NCI-H510A treated with DMSO at 0.1 percent for 48 hours (cell line): ENCODE measurements around the gene RAB4B.
"Not testable (repeated sequence)": the region's sequence is repeated elsewhere in the genome, so short reads cannot be mapped to it uniquely, and the experiment has no call there.

Experiments used
- DNase-seq: peaks from one replicate; lab custom pipeline; 2025; lab: John Stamatoyannopoulos, UW

RAB4B gene

GRCh38 chr19:40822704-40823553 is 44.9 kb downstream of the RAB4B start:
- not testable (repeated sequence) for DNase-seq

GRCh38 chr19:40824916-40825315 is 46.9 kb downstream of the RAB4B start:
- not testable (repeated sequence) for DNase-seq

GRCh38 chr19:40825460-40826095 is 47.5 kb downstream of the RAB4B start:
- not testable (repeated sequence) for DNase-seq

- not testable (repeated sequence) for DNase-seq
These were observed 48.3 kb downstream of the RAB4B start for GRCh38 chr19:40826312-40826698.

- DNase-seq: not testable (repeated sequence)
These were observed 48.8 kb downstream of the RAB4B start for GRCh38 chr19:40826699-40827385.

GRCh38 chr19:40827386-40828247 is 49.6 kb downstream of the RAB4B start:
- no peak for DNase-seq

- DNase-seq: no peak
These were observed 51.2 kb downstream of the RAB4B start for GRCh38 chr19:40829205-40829604.

- not testable (repeated sequence) for DNase-seq
These were observed 52.7 kb downstream of the RAB4B start for GRCh38 chr19:40830741-40831140.

GRCh38 chr19:40831502-40832430 is 53.7 kb downstream of the RAB4B start:
- peak; percentile 11 for DNase-seq

- DNase-seq: not testable (repeated sequence)
These were observed 54.4 kb downstream of the RAB4B start for GRCh38 chr19:40832431-40832790.

- not testable (repeated sequence) for DNase-seq
These were observed 55.9 kb downstream of the RAB4B start for GRCh38 chr19:40833728-40834533.

GRCh38 chr19:40836754-40837429 is 58.8 kb downstream of the RAB4B start:
- no peak for DNase-seq

GRCh38 chr19:40838477-40838876 is 60.4 kb downstream of the RAB4B start:
- DNase-seq: not testable (repeated sequence)

GRCh38 chr19:40842012-40842411 is 64.0 kb downstream of the RAB4B start:
- DNase-seq: not testable (repeated sequence)

- DNase-seq: not testable (repeated sequence)
These were observed 65.1 kb downstream of the RAB4B start for GRCh38 chr19:40842997-40843652.

- not testable (repeated sequence) for DNase-seq
These were observed 65.6 kb downstream of the RAB4B start for GRCh38 chr19:40843653-40844052.
